SJCRH30 (cell line): ENCODE results near the gene TMEM11. TPM values are rescaled to one million over a fixed set of nuclear protein-coding genes. Genes with fewer than 3 reads are reported as not detected.

Experiments used
- DNase-seq, 2 experiments: peaks; one replicate each; pipeline ENCODE4 v3.0.0-alpha.2; 2015 to 2020
- H3K27ac ChIP-seq: fragments of 250-450 bp; sonication (Bioruptor Pico); 2 replicates; pipeline ENCODE4 v1.5.1; 2020; ENCODE audit warnings: mild to moderate bottlenecking, moderate library complexity
- H3K27me3 ChIP-seq: fragments of 250-450 bp; sonication (Bioruptor Pico); 2 replicates; pipeline ENCODE4 v1.5.1; 2020; ENCODE audit warnings: mild to moderate bottlenecking, moderate library complexity
- H3K36me3 ChIP-seq: fragments of 250-450 bp; sonication (Bioruptor Pico); 2 replicates; pipeline ENCODE4 v1.5.1; 2020; ENCODE audit warnings: mild to moderate bottlenecking, moderate library complexity
- H3K4me1 ChIP-seq: fragments of 250-450 bp; sonication (Bioruptor Pico); 2 replicates; pipeline ENCODE4 v1.5.1; 2020; ENCODE audit warnings: mild to moderate bottlenecking, moderate library complexity
- H3K4me3 ChIP-seq: fragments of 250-450 bp; sonication (Bioruptor Pico); 2 replicates; pipeline ENCODE4 v1.5.1; 2020; ENCODE audit warnings: mild to moderate bottlenecking, moderate library complexity
- H3K9me3 ChIP-seq: fragments of 250-450 bp; sonication (Bioruptor Pico); replicated peaks from 2 replicates; pipeline ENCODE4 v1.5.1; 2020; ENCODE audit warnings: mild to moderate bottlenecking, moderate library complexity
- total RNA-seq: library from RNA; depleted of rRNA; stranded (reverse); fragments of >200 nt; shearing (Covaris generic); gene quantifications from 2 replicates; pipeline ENCODE4 v1.2.3, GENCODE V29; 2014

TMEM11 gene
- total RNA-seq, 1 experiment from 2014 or later: 86.1 TPM

GRCh38 chr17:21171309-21171922 lies 42.5 kb downstream of the TMEM11 start:
- DNase-seq: no peak
- H3K36me3 ChIP-seq: no peaks in the 10 kb centered on the region
- H3K4me1 ChIP-seq: no peaks in the 10 kb centered on the region
- no peak overlapping the region for H3K27ac ChIP-seq
- H3K4me3 ChIP-seq: no peak overlapping the region
- H3K27me3 ChIP-seq: no peaks in the 10 kb centered on the region
- H3K9me3 ChIP-seq: no peaks in the 10 kb centered on the region

GRCh38 chr17:21170809-21171208 lies 43.2 kb downstream of the TMEM11 start:
- Histone ChIP-seq H3K4me3 (no peak overlapping the region), H3K27ac (no peak overlapping the region), H3K4me1 (no peaks in the 10 kb centered on the region), H3K9me3 (no peaks in the 10 kb centered on the region), H3K36me3 (no peaks in the 10 kb centered on the region), H3K27me3 (no peaks in the 10 kb centered on the region)
- DNase-seq: no peak

GRCh38 chr17:21169496-21169895 lies 44.5 kb downstream of the TMEM11 start:
- Histone ChIP-seq H3K9me3 (no peaks in the 10 kb centered on the region), H3K27ac (no peak overlapping the region), H3K36me3 (no peaks in the 10 kb centered on the region), H3K4me1 (no peaks in the 10 kb centered on the region), H3K4me3 (no peak overlapping the region), H3K27me3 (no peaks in the 10 kb centered on the region)
- no peak for DNase-seq

- no peaks in the 10 kb centered on the region for H3K9me3 ChIP-seq
- no peak for DNase-seq
These were observed 45.5 kb downstream of the TMEM11 start for GRCh38 chr17:21168555-21168865.

GRCh38 chr17:21167303-21167702 lies 46.7 kb downstream of the TMEM11 start:
- no peak for DNase-seq
- no peak overlapping the region for H3K4me3 ChIP-seq

More at GRCh38 chr17:21168555-21168865, 45.5 kb downstream of the TMEM11 start:
- Histone ChIP-seq H3K4me1 (no peaks in the 10 kb centered on the region), H3K27ac (no peak overlapping the region), H3K27me3 (no peaks in the 10 kb centered on the region), H3K4me3 (no peak overlapping the region), H3K36me3 (no peaks in the 10 kb centered on the region)

GRCh38 chr17:21166595-21167210 lies 47.3 kb downstream of the TMEM11 start:
- Histone ChIP-seq H3K4me3 (no peak overlapping the region), H3K9me3 (no peaks in the 10 kb centered on the region), H3K27ac (no peak overlapping the region), H3K4me1 (no peaks in the 10 kb centered on the region), H3K27me3 (no peaks in the 10 kb centered on the region), H3K36me3 (no peaks in the 10 kb centered on the region)
- no peak for DNase-seq

More at GRCh38 chr17:21167303-21167702, 46.7 kb downstream of the TMEM11 start:
- no peaks in the 10 kb centered on the region for H3K36me3 ChIP-seq
- no peak overlapping the region for H3K27ac ChIP-seq
- no peaks in the 10 kb centered on the region for H3K9me3 ChIP-seq
- H3K27me3 ChIP-seq: no peaks in the 10 kb centered on the region
- no peaks in the 10 kb centered on the region for H3K4me1 ChIP-seq

- no peaks in the 10 kb centered on the region for H3K9me3 ChIP-seq
- H3K27me3 ChIP-seq: no peaks in the 10 kb centered on the region
- no peak overlapping the region for H3K27ac ChIP-seq
- no peaks in the 10 kb centered on the region for H3K4me1 ChIP-seq
- H3K36me3 ChIP-seq: no peaks in the 10 kb centered on the region
- no peak overlapping the region for H3K4me3 ChIP-seq
- DNase-seq: no peak
These were observed 47.9 kb downstream of the TMEM11 start for GRCh38 chr17:21165922-21166594.

- Histone ChIP-seq H3K9me3 (no peaks in the 10 kb centered on the region), H3K4me1 (no peaks in the 10 kb centered on the region), H3K27me3 (no peaks in the 10 kb centered on the region), H3K36me3 (no peaks in the 10 kb centered on the region), H3K27ac (no peak overlapping the region), H3K4me3 (no peak overlapping the region)
- DNase-seq: no peak
These were observed 49.3 kb downstream of the TMEM11 start for GRCh38 chr17:21164620-21165019.

GRCh38 chr17:21164216-21164615 lies 49.7 kb downstream of the TMEM11 start:
- H3K4me1 ChIP-seq: no peaks in the 10 kb centered on the region

GRCh38 chr17:21163101-21163500 lies 50.9 kb downstream of the TMEM11 start:
- Histone ChIP-seq H3K27ac (no peak overlapping the region), H3K4me1 (no peaks in the 10 kb centered on the region), H3K36me3 (no peaks in the 10 kb centered on the region), H3K9me3 (no peaks in the 10 kb centered on the region), H3K4me3 (no peak overlapping the region), H3K27me3 (no peaks in the 10 kb centered on the region)
- no peak for DNase-seq

More at GRCh38 chr17:21164216-21164615, 49.7 kb downstream of the TMEM11 start:
- no peak for DNase-seq
- no peaks in the 10 kb centered on the region for H3K9me3 ChIP-seq
- H3K36me3 ChIP-seq: no peaks in the 10 kb centered on the region
- no peak overlapping the region for H3K4me3 ChIP-seq
- H3K27ac ChIP-seq: no peak overlapping the region
- no peaks in the 10 kb centered on the region for H3K27me3 ChIP-seq

GRCh38 chr17:21162394-21162775 lies 51.6 kb downstream of the TMEM11 start:
- no peaks in the 10 kb centered on the region for H3K27me3 ChIP-seq
- no peaks in the 10 kb centered on the region for H3K36me3 ChIP-seq
- no peak overlapping the region for H3K4me3 ChIP-seq
- no peak overlapping the region for H3K27ac ChIP-seq
- no peaks in the 10 kb centered on the region for H3K4me1 ChIP-seq
- DNase-seq: no peak
- no peaks in the 10 kb centered on the region for H3K9me3 ChIP-seq

- DNase-seq: no peak
These were observed 52.2 kb downstream of the TMEM11 start for GRCh38 chr17:21161498-21162393.

GRCh38 chr17:21160401-21160800 lies 53.6 kb downstream of the TMEM11 start:
- H3K27me3 ChIP-seq: no peaks in the 10 kb centered on the region
- H3K4me1 ChIP-seq: no peaks in the 10 kb centered on the region
- H3K9me3 ChIP-seq: no peaks in the 10 kb centered on the region
- no peak overlapping the region for H3K4me3 ChIP-seq
- H3K36me3 ChIP-seq: no peaks in the 10 kb centered on the region
- no peak overlapping the region for H3K27ac ChIP-seq
- DNase-seq: no peak

More at GRCh38 chr17:21161498-21162393, 52.2 kb downstream of the TMEM11 start:
- Histone ChIP-seq H3K27ac (no peak overlapping the region), H3K9me3 (no peaks in the 10 kb centered on the region), H3K27me3 (no peaks in the 10 kb centered on the region), H3K4me3 (no peak overlapping the region), H3K4me1 (no peaks in the 10 kb centered on the region), H3K36me3 (no peaks in the 10 kb centered on the region)

GRCh38 chr17:21157586-21158370 lies 56.2 kb downstream of the TMEM11 start:
- no peak for DNase-seq
- Histone ChIP-seq H3K27ac (no peak overlapping the region), H3K9me3 (no peaks in the 10 kb centered on the region), H3K36me3 (no peaks in the 10 kb centered on the region), H3K4me3 (no peak overlapping the region), H3K4me1 (no peaks in the 10 kb centered on the region), H3K27me3 (no peaks in the 10 kb centered on the region)
